Prostate gland (tissue), 2 donors: Measurements from ENCODE around the gene VAMP5. TPM values are rescaled to one million over a fixed set of nuclear protein-coding genes. Genes with fewer than 3 reads are reported as not detected.

Source experiments
- DNase-seq: peaks from one replicate; pipeline ENCODE4 v3.0.0-alpha.2; 2019; ENCODE audit warnings: low spot score
- H3K27ac ChIP-seq, 2 donors: fragments of 200-600 bp; sonication (generic); 2 replicates each; pipeline ENCODE4 v1.5.1; 2017 to 2019
- H3K27me3 ChIP-seq: fragments of 200-600 bp; sonication (generic); replicated peaks from 2 replicates; pipeline ENCODE4 v1.5.1; 2019; ENCODE audit not compliant: insufficient read depth
- H3K36me3 ChIP-seq, 2 donors: fragments of 200-600 bp; sonication (generic); 1 replicate in 1 of 2; 2 replicates in 1 of 2; pipeline versions ENCODE4 v1.5.1 to v1.8.1; 2017 to 2019
- H3K4me1 ChIP-seq: fragments of 200-600 bp; sonication (generic); replicated peaks from 2 replicates; pipeline ENCODE4 v1.5.1; 2019
- H3K4me3 ChIP-seq, 2 donors: fragments of 200-600 bp; sonication (generic); 2 replicates each; pipeline ENCODE4 v1.5.1; 2017 to 2019
- H3K9me3 ChIP-seq: fragments of 200-600 bp; sonication (generic); 2 replicates; pipeline ENCODE4 v1.5.1; 2017
- CTCF ChIP-seq, 4 experiments: fragments of 200-600 bp in 2 of 4; fragments of 450-650 bp in 2 of 4; sonication (generic) in 2 of 4; IDR thresholded peaks; 1 replicate in 3 of 4; 2 replicates in 1 of 4; pipeline ENCODE4 v1.5.1; 2016 to 2019; ENCODE audit warnings: antibody characterized with exemption in 4 of 4, mild to moderate bottlenecking in 2 of 4, moderate library complexity in 2 of 4
- POLR2A ChIP-seq: fragments of 450-650 bp; IDR thresholded peaks from one replicate; pipeline ENCODE4 v1.6.1; 2016; ENCODE audit warnings: antibody characterized with exemption, mild to moderate bottlenecking
- POLR2AphosphoS5 ChIP-seq: sonication (generic); formaldehyde crosslinking; IDR thresholded peaks from one replicate; pipeline ENCODE4 v1.6.1; 2017; ENCODE audit warnings: antibody characterized with exemption
- WGBS: methylation state at CpG from one replicate; pipeline ENCODE4 v1.1.5; 2018; 5-methylcytosine and 5-hydroxymethylcytosine counted together
- intact Hi-C: fragments of 100-400 bp; cut with DNase I; formaldehyde crosslinking; loops from one replicate; pipeline ENCODE4 v1.14.2; 2022
- total RNA-seq, 2 donors: library from RNA; depleted of rRNA; stranded (reverse); fragments of >200 nt; gene quantifications; one replicate each; pipeline ENCODE4 v1.1.0, GENCODE V29; 2016

VAMP5 gene
- total RNA-seq, 2 donors from 2014 or later: 8.4 to 27.0 TPM

GRCh38 chr2:85561280-85562212 lies 22.7 kb upstream of the VAMP5 start, which contains the start of gene GGCX:
GGCX (minus strand) TSS chr2:85561493; CDS start chr2:85561428, 65 bp downstream.
- TF ChIP-seq CTCF (IDR thresholded peaks at IDR 0.05): peak in 3 of 4 experiments; percentile 46 to 77 (median 54)
- TF ChIP-seq POLR2A: peak; percentile 80
- TF ChIP-seq POLR2AphosphoS5: peak; percentile 97
- 4% methylated on average over 48 of the region's 64 CpGs for WGBS
- Histone ChIP-seq H3K27ac (peak within 1 kb of the TSS; percentile 80 to 84), H3K9me3 (no peaks in the 10 kb centered on the region), H3K36me3 (no peaks in the 10 kb centered on the region), H3K4me1 (peaks cover 3% of the 10 kb centered on the region), H3K4me3 (peak within 1 kb of the TSS; percentile 69 to 70), H3K27me3 (no peaks in the 10 kb centered on the region)
- intact Hi-C loops: loop anchor here (5.0 kb wide), 1 partner anchor 36 kb away; the partner anchor contains the start of gene RNF181
- DNase-seq: peak; percentile 95

GRCh38 chr2:85564144-85564563 lies 20.1 kb upstream of the VAMP5 start:
- intact Hi-C loops: loop anchor here (5.0 kb wide), 1 partner anchor 33 kb away; the partner anchor contains the start of gene RNF181

GRCh38 chr2:85566265-85566664 lies 18.0 kb upstream of the VAMP5 start:
- Histone ChIP-seq H3K4me3 (no peak overlapping the region), H3K4me1 (no peaks in the 10 kb centered on the region), H3K36me3 (no peaks in the 10 kb centered on the region), H3K27ac (no peak overlapping the region), H3K9me3 (no peaks in the 10 kb centered on the region), H3K27me3 (no peaks in the 10 kb centered on the region)
- TF ChIP-seq POLR2AphosphoS5: no peak
- no peak for TF ChIP-seq POLR2A
- TF ChIP-seq CTCF (IDR thresholded peaks at IDR 0.05): no peak
- no peak for DNase-seq
- WGBS: 90% methylated on average over 4 of the region's 4 CpGs
- intact Hi-C loops: no loop called here

More at GRCh38 chr2:85564144-85564563, 20.1 kb upstream of the VAMP5 start:
- no peak for DNase-seq
- Histone ChIP-seq H3K4me3 (no peak overlapping the region), H3K27ac (no peak overlapping the region), H3K4me1 (peaks cover 3% of the 10 kb centered on the region), H3K9me3 (no peaks in the 10 kb centered on the region), H3K27me3 (no peaks in the 10 kb centered on the region), H3K36me3 (no peaks in the 10 kb centered on the region)
- TF ChIP-seq CTCF (IDR thresholded peaks at IDR 0.05): no peak
- no peak for TF ChIP-seq POLR2A
- TF ChIP-seq POLR2AphosphoS5: no peak
- WGBS: 82% methylated on average over 5 of the region's 5 CpGs

GRCh38 chr2:85575739-85576138 lies 8.5 kb upstream of the VAMP5 start:
- H3K36me3 ChIP-seq: no peaks in the 10 kb centered on the region
- H3K27ac ChIP-seq: peak overlapping the region; percentile 3 to 56
- no peak overlapping the region for H3K4me3 ChIP-seq
- 90% methylated on average over 8 of the region's 8 CpGs for WGBS
- H3K4me1 ChIP-seq: peaks cover 11% of the 10 kb centered on the region
- no peaks in the 10 kb centered on the region for H3K27me3 ChIP-seq
- intact Hi-C loops: no loop called here
- no peak for DNase-seq
- TF ChIP-seq POLR2A: no peak
- no peak for TF ChIP-seq CTCF (IDR thresholded peaks at IDR 0.05)
- no peak for TF ChIP-seq POLR2AphosphoS5
- no peaks in the 10 kb centered on the region for H3K9me3 ChIP-seq

- intact Hi-C loops: no loop called here
- Histone ChIP-seq H3K4me3 (peak overlapping the region in 1 of 2 donors; percentile 36), H3K9me3 (no peaks in the 10 kb centered on the region), H3K27me3 (no peaks in the 10 kb centered on the region), H3K36me3 (no peaks in the 10 kb centered on the region), H3K27ac (peak overlapping the region; percentile 78 to 92), H3K4me1 (peaks cover 11% of the 10 kb centered on the region)
- TF ChIP-seq POLR2A: no peak
- no peak for TF ChIP-seq CTCF (IDR thresholded peaks at IDR 0.05)
- no peak for TF ChIP-seq POLR2AphosphoS5
- 27% methylated on average over 3 of the region's 3 CpGs for WGBS
- no peak for DNase-seq
Observed at GRCh38 chr2:85577063-85577385, 7.2 kb upstream of the VAMP5 start.
